Left lobe of liver (tissue), 2 donors: ENCODE results near the gene ZNF771. TPM values are rescaled to one million over a fixed set of nuclear protein-coding genes. Genes with fewer than 3 reads are reported as not detected.
"Not testable (repeated sequence)": the region's sequence is repeated elsewhere in the genome, so short reads cannot be mapped to it uniquely, and the experiment has no call there.

ENCODE experiments used
- ATAC-seq: fragments of 200-7000 bp; cut with Tn5 transposase; one replicate; pipeline ENCODE4 v1.9.1; 2020; ENCODE audit warnings: mild to moderate bottlenecking, moderate library complexity
- DNase-seq: peaks from one replicate; pipeline ENCODE4 v3.0.0-alpha.2; 2020; ENCODE audit warnings: low spot score
- total RNA-seq: library from RNA; stranded (reverse); gene quantifications from one replicate; pipeline ENCODE4 v1.2.1, GENCODE V29; 2021
- donor health status: DM: no; HTN: no; CAD: no; lungs with moderate emphysema.
- donor health status: DM: no; HTN: yes; CAD: no.

The ZNF771 gene
- total RNA-seq, 1 donor from 2014 or later, result 13.5 TPM

DNA sequence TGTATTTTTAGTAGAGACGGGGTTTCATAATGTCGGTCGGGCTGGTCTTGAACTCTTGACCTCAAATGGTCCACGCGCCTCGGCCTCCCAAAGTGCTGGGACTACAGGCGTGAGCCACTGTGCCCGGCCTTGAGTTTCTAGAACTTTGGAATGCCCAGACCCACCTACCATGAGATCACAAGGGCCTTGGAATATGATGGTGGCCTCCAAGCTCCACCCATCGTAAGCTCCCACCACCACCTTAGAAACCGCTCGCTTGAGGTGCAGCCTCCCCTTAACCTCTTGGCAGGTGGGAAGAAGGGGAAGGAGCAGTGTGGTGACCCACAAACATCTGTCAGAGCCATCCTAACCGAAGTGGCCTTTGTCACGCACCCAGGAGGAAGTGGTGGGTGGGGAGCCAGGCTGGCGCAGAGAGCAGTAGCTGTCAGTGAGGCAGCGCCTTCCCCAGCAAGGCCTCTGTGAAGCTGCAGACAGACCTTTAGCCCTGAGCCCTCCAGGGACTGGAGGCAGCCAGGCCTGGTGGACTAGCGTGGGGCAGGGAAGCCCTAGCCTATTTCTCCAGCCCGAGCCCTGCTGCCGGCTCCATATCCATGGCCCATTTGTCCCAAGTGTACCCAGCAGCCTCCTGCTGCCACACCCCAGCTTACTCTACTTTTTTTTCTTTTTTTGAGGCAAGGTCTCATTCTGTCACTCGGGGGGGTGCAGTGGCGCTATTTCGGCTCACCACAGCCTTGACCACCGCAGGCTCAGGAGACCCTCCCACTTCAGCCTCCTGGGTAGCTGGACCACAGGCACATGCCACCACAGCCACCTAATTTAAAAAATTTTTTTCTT is 51.4 kb downstream of the ZNF771 start:
- DNase-seq (no peak), ATAC-seq (peak; percentile 62)

DNA sequence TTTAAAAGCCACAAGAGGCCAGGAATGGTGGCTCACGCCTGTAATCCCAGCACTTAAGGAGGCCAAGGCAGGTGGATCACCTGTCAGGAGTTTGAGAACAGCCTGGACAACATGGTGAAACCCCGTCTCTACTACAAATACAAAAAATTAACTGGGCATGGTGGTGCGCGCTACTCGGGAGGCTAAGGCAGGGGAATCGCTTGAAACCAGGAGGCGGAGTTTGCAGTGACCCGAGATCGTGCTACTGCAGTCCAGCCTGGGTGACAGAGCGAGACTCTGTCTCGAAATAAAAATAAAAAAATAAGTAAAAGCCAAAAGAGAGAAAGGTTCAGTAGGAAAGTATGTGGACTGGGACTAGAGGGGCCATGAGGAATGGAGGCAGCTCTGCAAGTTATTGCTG is 52.0 kb downstream of the ZNF771 start:
- DNase-seq (no peak), ATAC-seq (no peak)

- not testable (repeated sequence) for DNase-seq, ATAC-seq
Measured at GRCh38 chr16:30461426-30461825, 54.0 kb downstream of the ZNF771 start.

DNA sequence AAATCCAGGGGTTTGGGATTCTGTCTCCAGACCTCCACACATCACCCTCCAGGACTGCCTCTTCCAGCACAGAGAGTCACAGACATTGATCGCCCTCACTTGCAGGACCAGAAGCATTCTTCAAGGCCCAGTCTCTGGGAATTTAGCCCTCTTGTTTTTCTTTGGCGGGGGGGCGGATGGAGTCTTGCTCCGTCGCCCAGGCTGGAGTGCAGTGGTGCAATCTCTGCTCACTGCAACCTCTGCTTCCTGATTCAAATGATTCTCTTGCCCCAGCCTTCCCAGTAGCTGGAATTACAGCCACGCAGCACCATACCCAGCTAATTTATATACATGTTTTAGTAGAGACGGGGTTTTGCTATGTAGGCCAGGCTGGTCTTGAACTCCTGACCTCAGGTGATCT is 56.7 kb downstream of the ZNF771 start:
- no peak for ATAC-seq
- DNase-seq, result no peak

Other genes with a start within 250 kb of the ZNF771 start
- gene CORO1A, start 224.0 kb upstream of the ZNF771 start, total RNA-seq, result 8.5 TPM
- 21.7 TPM for gene BOLA2B, start 213.9 kb upstream of the ZNF771 start, total RNA-seq
- 77.1 TPM for gene SLX1A, start 213.7 kb upstream of the ZNF771 start, total RNA-seq
- gene SULT1A3, start 208.4 kb upstream of the ZNF771 start, total RNA-seq, result 22.8 TPM
- gene NPIPB13, start 159.1 kb upstream of the ZNF771 start, total RNA-seq, result 6.2 TPM
- 15.4 TPM for gene CD2BP2, start 52.3 kb upstream of the ZNF771 start, total RNA-seq
- 14.1 TPM for gene TBC1D10B, start 37.1 kb upstream of the ZNF771 start, total RNA-seq
- gene MYL11, start 32.8 kb upstream of the ZNF771 start, total RNA-seq, result not detected
- gene SEPTIN1, start 25.0 kb upstream of the ZNF771 start, total RNA-seq, result 1.4 TPM
- gene ZNF48, start 12.2 kb upstream of the ZNF771 start, total RNA-seq, result 5.4 TPM
- 11.1 TPM for gene DCTPP1, start 22.4 kb downstream of the ZNF771 start, total RNA-seq
- 199 TPM for gene SEPHS2, start 38.3 kb downstream of the ZNF771 start, total RNA-seq
- gene ITGAL, start 65.1 kb downstream of the ZNF771 start, total RNA-seq, result 11.0 TPM
- 21.7 TPM for gene ZNF768, start 119.0 kb downstream of the ZNF771 start, total RNA-seq
- 7.1 TPM for gene ZNF747, start 127.3 kb downstream of the ZNF771 start, total RNA-seq
- gene ZNF764, start 150.8 kb downstream of the ZNF771 start, total RNA-seq, result 6.3 TPM
- gene ZNF688, start 164.1 kb downstream of the ZNF771 start, total RNA-seq, result 8.8 TPM
- 11.8 TPM for gene ZNF785, start 178.1 kb downstream of the ZNF771 start, total RNA-seq
- gene ZNF689, start 202.8 kb downstream of the ZNF771 start, total RNA-seq, result 4.9 TPM
- gene PRR14, start 243.4 kb downstream of the ZNF771 start, total RNA-seq, result 24.2 TPM